ENCODE data around the gene RGPD5.
"Not testable (repeated sequence)": the region's sequence is repeated elsewhere in the genome, so short reads cannot be mapped to it uniquely, and the experiment has no call there.

Gene RGPD5

DNA sequence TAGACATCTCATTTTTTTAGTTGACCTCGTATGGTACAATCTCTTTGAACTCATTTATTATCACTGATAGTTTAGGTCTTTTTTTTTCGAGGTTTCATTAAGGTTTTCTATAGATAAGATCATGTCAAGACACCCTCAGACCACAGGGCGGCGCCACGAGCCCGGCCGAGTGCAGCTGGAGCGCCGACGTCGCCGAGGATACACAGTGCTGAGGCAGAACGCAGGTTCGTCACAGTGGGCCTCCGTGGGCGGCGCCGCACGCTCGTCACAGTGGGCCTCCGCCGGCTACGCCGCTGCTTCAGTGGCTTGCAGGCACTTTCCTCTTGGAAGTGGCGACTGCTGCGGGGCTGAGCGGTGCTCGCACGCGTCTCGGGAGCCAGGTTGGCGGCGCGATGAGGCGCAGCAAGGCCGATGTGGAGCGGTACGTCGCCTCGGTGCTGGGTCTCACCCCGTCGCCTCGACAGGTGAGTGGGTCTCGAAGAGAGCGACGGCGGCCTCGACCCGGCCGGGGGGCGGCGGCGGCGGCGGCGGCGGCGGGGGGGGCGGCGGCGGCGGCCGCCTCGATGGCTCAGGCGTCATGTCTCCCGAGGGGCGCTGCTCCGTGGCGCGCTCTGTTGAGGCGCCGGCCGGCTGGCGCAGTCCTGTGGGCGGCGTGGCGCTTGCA is at the start of gene RGPD5:
Gene RGPD5 (plus strand): TSS at position 232 of the 664 bp plus-strand sequence. CDS start 161 bp downstream, at position 393.
- H3K4me3 ChIP-seq (ENCODE audit: control insufficient read depth, low read depth, low read length); DNase-seq (ENCODE audit: low read depth): not testable (repeated sequence)

DNA sequence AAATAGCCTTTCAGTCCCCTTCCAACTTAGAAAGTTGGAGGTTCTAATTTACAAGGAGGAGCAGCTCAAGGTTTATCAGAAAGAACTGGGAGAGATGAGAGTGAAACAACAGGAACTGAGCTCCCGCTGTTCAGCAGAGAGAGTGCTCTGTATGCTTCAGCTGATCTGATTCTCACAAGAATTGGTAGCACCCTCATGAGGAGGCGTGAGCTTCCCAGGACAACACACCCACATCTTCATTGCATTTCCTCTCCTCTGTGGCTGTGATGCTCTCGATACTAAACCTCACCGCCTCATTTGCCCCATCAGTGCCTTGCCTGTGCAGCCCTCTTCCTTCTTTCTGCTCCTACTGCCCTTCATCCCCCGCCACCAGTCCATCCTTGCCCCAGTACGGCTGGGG is 42.5 kb upstream of the RGPD5 start:
- not testable (repeated sequence) for H3K4me3 ChIP-seq (ENCODE audit: control insufficient read depth, low read depth, low read length); DNase-seq (ENCODE audit: low read depth)

DNA sequence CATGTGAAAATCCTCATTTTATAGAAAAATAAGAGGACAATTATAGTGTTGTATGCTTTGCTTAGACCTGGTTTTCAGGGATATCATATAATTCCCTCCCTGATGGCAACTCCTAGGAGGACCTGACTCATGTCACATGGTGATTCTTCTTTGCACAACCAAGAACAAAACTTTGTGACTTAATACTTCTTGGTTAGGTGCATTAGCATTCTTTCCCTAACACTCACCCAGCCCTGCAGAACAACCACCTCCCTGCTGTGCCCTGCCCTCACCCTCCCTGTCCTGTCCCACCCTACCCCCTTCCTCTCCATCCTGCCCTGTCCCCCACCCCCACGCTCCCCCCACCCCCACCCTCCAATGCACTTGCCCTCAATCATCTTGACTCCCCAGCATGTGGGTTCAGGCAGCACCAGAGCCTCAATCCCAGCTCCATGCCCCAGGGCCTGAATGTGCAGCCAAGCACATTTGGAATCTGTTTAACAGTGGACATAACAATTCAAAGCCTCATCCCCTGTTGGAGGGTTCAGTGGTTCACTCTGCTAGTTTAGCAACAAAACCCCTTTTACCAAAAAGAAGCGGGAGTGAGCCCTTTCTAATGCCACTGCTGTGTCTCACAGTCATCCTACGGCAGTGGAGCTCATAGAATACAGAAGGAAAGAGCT is 36.8 kb upstream of the RGPD5 start:
- not testable (repeated sequence) for H3K4me3 ChIP-seq (ENCODE audit: control insufficient read depth, low read depth, low read length); DNase-seq (ENCODE audit: low read depth)

DNA sequence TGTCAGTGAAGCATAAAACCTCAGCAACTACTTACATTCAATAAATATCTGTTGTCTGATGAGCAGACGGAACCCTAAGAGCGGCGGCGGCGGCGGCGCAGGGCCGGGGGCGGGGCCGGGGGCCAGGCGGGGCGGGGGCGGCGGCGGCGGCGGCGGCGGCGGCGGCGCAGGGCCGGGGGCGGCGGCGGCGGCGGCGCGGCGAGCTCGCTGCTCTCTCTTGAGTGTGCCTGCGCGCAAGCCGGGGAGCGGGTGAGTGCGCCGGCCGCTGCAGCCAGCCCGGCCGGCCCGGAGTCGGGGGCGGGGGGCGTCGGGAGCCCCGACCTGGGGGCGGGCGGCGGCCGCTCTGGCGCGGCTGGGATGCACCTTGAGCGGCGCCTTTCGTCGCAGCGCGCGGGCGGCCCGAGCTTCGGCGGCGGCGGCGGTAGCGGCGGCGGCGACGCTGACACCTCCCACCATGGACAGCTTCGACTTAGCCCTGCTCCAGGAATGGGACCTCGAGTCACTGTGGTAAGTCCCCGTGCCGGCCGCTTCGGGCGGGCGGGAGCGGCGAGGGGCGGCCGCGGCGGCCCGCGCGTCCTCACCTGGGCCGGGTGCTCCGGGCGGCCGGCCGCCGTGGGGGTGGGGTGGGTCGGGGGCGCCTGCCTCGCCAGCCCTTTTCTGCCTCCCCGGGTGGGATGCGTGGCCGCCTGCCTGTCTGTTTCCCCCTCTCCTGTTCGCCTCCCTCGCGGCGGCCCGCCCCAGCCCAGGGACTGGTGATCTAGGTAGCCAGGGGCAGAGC is 33.7 kb upstream of the RGPD5 start:
- H3K4me3 ChIP-seq (ENCODE audit: control insufficient read depth, low read depth, low read length); DNase-seq (ENCODE audit: low read depth): not testable (repeated sequence)

DNA sequence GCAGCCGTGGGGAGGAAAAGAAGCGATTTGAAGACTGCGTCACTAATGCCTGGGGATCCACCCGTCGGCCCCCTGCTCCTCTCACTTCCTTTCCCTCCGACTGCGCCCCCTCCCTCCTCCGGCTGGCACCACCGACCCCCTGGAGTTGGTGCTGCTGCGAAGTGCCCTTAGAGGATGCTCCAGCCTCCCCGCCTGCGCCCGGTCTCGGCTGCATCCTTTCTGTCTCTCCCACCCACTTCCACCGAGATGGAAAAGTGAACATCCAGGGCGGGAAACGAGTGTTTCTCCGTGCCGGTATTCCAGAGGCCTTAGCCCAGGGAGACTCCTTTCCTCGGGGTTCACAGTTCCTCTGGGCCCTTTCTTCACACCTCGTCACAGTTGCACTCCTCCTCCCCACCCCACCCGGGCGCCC is 33.1 kb upstream of the RGPD5 start:
- H3K4me3 ChIP-seq (ENCODE audit: control insufficient read depth, low read depth, low read length); DNase-seq (ENCODE audit: low read depth): not testable (repeated sequence)

DNA sequence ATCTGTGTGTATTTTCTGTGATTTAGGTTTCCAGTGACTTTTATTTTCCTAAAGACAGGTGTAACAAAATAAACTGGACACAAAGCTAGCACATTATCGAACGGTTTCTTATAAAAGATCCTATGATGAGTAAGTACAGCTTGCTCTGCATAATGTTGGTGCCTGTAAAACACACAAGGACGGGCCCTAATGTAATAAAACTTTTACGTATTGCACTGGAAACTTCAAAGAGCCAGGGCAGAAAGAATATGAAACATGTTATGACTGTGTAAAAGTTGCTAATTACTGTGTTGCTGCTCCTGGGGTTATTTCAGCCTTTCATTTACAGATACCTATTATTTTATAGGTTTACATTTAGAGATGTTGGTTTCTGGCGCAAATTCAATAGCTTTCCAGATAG is 32.1 kb upstream of the RGPD5 start:
- DNase-seq (ENCODE audit: low read depth); H3K4me3 ChIP-seq (ENCODE audit: control insufficient read depth, low read depth, low read length): not testable (repeated sequence)

DNA sequence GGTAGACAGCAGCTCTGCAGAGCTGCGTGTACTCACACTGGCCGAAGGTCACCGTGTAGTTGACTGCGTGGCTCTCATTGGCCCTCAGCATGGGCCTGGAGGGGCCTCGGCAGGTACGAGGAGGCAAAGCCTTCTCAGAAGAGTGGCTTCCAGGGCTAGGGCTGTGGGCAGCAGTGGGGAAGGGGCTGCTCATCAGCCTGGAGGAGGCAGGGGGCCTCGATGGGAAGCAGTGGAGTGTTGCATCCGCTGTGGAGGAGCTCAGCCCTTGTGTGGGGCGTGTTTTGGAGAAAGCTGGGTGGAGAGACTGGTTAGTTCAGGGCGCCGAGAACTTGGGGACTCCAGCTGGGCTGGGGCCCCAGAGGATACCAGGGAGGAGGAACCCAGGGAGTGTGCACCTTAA is 28.0 kb upstream of the RGPD5 start:
- not testable (repeated sequence) for H3K4me3 ChIP-seq (ENCODE audit: control insufficient read depth, low read depth, low read length); DNase-seq (ENCODE audit: low read depth)

DNA sequence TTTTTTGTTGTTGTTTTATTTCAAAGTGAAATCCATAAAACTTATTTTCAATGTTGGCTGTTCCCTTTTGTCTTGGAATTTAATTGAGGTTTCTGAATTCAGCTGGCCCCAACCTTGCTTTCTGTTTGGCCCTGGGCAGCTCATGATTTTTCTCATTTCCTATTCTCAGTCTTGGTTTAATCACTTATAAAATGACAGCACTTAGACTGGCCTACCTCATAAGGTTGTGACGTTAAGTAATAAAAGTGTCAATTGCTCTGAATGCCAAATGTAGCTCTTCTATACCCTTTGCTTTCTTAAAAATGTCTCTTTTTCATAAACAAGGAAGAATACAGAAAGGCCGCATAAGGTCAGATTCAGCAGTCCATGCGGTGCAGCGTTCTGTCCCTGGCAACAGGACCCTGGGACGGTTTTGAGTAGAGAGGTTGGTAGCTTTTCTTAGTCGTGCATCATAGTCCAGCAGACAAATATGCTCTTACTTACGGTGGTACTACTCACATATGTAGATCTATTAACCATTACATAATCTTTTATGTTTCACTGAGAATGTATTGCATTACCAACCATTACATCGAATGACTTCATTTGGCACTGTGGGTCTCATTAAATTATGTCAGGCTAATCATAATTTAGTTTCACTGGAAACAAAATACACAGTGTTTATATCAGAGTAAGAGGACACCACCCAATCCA is 27.1 kb upstream of the RGPD5 start:
- not testable (repeated sequence) for DNase-seq (ENCODE audit: low read depth); H3K4me3 ChIP-seq (ENCODE audit: control insufficient read depth, low read depth, low read length)

DNA sequence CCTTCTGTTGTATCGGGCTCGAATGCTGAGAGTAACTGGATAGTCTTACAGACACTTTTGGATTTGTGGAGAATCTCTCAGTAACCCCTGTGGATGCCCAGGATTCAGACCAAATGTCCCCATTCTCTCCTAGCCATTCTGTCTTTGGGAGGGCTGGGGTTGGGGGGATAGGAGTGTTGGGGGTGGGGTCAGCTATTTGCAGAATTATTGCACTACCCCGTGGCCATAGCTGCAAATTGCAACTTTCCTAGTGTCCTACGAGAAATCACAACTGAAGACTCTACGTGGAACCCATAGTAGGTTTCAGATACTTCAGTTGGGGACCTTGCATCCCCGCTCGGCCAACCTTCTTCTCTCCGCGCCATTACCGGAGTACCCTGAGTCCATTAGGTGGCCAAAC is 25.2 kb upstream of the RGPD5 start:
- not testable (repeated sequence) for DNase-seq (ENCODE audit: low read depth); H3K4me3 ChIP-seq (ENCODE audit: control insufficient read depth, low read depth, low read length)

DNA sequence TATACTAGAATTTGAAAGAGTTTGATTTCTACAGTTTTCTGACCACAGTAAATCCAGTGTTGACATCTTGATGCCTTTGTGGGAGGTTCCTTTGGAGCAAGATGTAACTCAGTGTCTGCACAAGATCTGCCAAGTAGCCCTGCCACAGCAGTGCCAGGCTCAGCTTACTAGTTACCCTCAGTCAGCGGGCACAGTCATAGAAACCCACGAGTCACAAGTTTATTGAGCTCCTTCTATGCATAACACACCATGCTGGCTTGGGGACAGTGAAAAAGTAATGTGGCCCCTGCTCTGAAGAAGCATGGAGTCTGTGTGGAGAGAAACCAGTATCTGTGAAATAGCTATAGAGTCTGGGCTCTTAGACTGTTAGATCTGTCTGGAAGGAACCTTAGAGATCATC is 15.0 kb upstream of the RGPD5 start:
- not testable (repeated sequence) for DNase-seq (ENCODE audit: low read depth); H3K4me3 ChIP-seq (ENCODE audit: control insufficient read depth, low read depth, low read length)

DNA sequence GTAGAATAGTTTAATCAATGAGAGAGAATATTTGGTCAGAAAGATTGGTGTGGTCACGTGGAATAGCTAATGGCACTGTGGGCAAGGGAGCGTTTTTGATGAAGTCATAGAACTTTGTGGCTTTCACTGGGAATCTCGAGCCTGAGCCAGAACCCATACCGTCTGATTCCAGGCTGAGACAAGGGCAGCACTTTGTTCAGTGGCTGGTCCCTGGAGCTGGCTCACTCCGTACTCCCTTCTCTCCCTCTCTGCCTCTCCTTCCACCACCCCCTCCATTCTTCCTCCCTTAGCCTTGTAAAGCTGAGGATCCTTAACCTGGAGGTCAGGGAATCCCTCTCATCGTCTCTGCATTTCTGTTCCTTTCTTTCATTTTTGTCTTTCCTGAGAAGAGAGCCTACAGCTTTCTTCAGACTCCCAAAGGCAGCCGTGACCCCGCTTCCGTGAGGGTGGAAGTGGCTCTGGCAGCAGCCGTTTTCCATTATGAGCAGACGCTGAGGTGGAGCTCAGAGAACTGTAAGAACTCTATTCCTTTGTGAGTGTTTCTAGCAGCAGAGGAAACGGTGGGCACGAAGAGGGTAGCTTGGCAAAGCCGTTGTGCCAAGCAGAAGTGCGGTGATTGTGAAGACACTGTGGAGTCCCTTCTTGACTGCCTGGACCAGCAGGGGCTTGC is 12.8 kb upstream of the RGPD5 start:
- H3K4me3 ChIP-seq (ENCODE audit: control insufficient read depth, low read depth, low read length); DNase-seq (ENCODE audit: low read depth): not testable (repeated sequence)

DNA sequence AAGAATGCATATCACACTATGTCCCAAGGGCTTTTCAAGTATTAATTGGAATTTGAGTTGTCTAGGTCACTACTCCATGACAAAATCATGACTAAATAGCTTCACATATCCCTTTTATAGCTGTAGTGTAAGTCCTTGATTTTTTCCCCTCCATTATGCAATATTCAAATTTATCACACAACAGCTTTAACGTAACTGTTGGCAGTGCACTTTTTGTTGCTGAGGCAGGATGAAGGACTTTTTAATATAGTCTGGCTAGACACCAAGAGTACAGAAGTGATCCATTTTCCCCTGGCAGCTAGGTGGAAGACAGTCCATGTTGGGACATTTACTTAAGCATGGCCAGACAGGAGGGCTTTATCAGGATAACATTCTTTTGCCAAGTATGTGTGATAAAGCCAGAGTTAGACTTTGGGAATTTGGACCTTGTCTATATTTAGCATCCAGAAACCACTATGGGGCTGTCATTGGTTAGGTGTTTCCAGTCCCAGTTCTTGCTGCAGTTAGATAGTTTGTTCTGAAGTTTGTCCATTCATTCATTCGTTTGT is 11.6 kb upstream of the RGPD5 start:
- H3K4me3 ChIP-seq (ENCODE audit: control insufficient read depth, low read depth, low read length); DNase-seq (ENCODE audit: low read depth): not testable (repeated sequence)

DNA sequence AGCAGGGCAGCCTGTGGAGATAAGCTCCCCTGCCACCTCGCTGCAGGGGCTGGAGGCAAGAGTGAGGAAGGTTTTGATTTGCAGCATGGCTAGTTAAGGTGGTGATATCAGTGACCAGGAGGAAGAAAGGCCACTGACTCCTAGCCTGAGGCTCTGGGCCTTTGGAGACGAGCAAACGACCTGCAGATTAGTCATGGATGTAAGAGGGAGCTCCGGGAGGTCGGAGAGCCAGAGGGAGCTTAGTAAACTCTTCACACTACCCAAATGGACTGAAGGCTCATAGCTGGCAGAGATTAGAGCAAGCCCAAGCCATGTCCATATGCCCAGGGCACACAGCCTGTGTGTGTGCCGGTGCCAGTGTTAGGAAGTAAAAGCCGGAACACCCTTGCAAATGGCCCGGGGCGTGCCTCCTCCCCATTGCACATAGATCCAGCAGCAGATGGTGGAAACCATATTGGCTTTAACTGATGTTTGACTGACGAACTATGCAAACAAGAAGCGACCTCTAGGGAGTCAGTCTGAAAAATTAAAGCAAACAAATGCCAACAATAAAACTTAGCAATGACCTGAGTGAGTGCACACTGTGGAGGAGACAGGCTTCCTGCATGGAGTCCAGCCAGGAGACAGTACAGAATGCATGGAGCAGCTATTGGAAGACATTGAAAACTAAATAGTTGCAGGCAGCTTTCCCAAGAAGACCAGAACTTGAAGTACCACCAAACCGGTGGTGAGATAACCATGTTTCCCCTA is 2.4 kb upstream of the RGPD5 start:
- DNase-seq (ENCODE audit: low read depth), result not testable (repeated sequence)

DNA sequence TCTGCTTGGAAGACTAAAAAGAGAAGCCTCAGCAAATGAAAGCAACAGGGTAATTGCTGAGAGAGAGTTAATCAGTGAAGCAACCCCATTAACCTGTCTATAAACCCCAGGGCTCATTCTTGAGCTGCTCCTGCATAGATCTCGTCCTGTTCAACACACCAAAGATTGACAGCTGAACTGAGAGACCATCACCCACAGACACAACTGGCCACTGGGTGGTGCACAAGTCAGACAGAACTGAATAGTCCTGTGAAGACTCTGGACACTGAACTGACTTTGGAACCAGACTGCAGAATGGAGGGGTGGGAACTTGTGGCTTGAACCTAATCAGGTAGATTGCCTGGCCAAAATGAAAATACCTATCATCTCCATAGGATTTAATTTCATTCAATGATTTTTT is 1.4 kb upstream of the RGPD5 start:
- not testable (repeated sequence) for DNase-seq (ENCODE audit: low read depth); H3K4me3 ChIP-seq (ENCODE audit: control insufficient read depth, low read depth, low read length)

More for the DNA sequence above, 2.4 kb upstream of the RGPD5 start:
- not testable (repeated sequence) for H3K4me3 ChIP-seq (ENCODE audit: control insufficient read depth, low read depth, low read length)

DNA sequence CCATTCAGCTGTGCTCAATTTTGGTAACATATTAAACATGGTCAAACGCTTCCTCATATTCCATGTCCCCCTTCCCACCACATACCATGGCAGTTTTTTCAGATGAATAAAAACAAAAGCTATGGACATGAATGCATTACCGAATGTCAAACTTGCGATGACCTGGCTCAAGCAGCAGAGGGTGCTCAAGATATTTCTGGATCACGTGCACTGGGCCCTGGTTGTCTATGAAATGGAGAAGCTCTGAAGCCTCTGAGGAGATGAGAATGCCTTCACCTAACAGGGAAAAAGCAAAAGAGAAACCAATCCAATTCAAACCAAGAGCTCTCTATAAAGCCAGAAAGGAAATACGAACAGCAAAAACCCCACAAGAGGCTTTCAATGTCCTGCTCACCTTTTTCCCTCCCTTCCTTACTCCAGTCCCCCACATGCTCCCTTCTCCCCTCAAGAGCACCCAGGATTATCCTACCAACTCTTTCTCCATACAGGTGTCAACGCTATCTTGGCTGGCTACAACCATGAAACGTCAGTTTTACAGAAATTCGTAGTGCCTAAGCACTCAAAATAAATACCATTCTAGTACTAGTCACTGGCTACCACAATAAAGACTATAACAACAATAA is 77.1 kb downstream of the RGPD5 start:
- H3K4me3 ChIP-seq (ENCODE audit: control insufficient read depth, low read depth, low read length); DNase-seq (ENCODE audit: low read depth): not testable (repeated sequence)

DNA sequence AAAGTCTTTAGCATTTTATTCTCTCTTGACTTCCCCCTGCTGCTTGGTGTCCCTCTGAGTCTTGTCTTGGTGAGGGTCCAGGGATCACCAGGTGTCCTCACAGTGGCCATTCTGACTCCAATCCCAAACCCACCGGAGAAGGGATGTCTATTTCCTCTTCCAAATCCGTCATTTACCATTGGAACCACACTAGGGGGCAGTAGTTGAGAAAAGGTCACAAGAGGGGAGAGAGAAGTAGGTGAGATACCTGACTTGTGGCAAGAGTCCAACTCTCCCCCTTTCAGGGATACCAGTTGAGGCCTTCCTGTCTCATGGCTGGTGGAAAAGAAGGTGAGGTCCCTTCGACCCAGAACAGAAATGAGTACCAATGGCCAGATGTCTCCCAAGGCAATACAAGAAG is 82.5 kb downstream of the RGPD5 start:
- DNase-seq (ENCODE audit: low read depth); H3K4me3 ChIP-seq (ENCODE audit: control insufficient read depth, low read depth, low read length): not testable (repeated sequence)

DNA sequence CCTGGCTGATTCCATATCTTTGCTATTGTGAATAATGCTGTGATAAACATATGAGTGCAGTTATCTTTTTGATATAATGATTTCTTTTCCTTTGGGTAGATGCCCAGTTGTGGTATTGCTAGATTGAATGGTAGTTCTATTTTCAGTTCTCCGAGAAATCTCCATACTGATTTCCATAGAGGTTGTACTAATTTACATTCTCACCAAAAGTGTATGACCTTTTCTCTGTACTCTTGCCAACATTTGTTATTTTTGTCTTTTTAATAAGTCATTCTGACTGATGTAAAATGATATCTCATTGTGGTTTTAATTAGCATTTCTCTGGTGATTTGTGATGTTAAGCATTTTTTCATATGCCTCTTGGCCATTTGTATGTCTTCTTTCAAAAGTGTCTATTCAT is 88.0 kb downstream of the RGPD5 start:
- H3K4me3 ChIP-seq (ENCODE audit: control insufficient read depth, low read depth, low read length); DNase-seq (ENCODE audit: low read depth): not testable (repeated sequence)

Measured in AG09309 (cell line).